GM19324 (cell line): Measurements from ENCODE around the gene EGR1.

Source experiments
- ATAC-seq: cut with Tn5 transposase; IDR thresholded peaks from one replicate; pipeline ENCODE4 v1.9.1; 2021; ENCODE audit warnings: mild to moderate bottlenecking, moderate library complexity; ENCODE audit not compliant: unreplicated experiment, low FRiP score

EGR1 gene

GRCh38 chr5:138452720-138453119 is 12.6 kb upstream of the EGR1 start:
- no peak for ATAC-seq

DNA sequence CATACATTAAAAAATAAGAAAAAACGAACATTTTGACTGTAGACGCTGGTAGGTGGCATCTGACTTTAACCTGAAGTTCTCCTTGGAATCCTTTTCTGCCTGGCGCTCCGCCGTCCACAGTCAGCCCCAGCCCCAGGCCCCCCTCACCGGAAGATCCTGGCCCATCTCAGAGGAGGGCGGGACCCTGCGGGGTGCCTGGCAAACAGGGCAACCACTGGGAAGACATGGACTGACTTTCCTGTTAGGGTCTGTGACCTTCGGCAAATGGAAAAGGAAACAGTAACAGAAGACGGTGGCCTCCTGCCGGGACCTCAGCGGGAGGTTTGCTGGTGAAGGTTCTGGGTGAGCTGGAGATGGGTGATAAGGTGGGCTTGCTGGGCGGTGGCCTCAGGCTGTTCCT is 11.7 kb upstream of the EGR1 start:
- ATAC-seq = no peak

- ATAC-seq = no peak
These were observed 11.2 kb upstream of the EGR1 start for GRCh38 chr5:138454121-138454520.

GRCh38 chr5:138455232-138455930 is 9.9 kb upstream of the EGR1 start:
- ATAC-seq = no peak

DNA sequence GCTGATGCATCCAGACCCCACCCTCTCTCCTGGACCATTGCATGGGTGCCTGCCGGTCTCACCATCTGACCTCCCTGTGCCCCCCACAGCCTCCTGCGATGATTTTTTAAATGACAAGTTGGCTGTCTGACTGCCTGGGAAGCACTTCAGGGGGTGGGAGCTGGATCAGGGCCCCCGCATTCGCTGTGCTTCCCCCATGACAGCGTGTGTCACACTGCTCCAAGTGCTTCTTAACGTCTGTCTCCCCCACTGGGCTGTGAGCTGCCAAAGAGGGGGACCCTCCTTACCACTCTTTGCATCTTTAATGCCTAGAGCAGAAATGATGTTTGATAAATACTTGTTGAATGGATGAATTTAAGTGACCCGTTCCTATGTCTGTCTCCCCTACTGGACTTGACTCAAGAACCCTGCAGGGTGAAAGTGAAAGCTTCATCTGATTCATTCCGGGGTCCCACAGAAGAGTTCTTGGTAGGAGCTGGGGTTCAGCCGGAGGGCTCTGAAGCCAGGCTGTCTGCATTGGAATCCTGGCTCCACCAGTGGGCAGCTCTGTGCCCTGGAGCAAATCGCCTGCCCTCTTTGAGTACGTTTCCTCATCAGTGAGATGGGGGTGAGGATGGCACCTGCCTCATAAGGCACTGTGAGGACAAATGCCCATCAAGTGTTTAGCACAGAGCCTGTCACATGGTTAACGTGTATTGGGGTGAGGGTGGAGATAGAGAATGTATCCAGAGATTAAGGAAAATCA is 7.6 kb upstream of the EGR1 start:
- no peak for ATAC-seq

GRCh38 chr5:138458384-138458783 is 6.9 kb upstream of the EGR1 start:
- ATAC-seq = no peak

GRCh38 chr5:138458856-138459255 is 6.4 kb upstream of the EGR1 start:
- ATAC-seq = no peak

DNA sequence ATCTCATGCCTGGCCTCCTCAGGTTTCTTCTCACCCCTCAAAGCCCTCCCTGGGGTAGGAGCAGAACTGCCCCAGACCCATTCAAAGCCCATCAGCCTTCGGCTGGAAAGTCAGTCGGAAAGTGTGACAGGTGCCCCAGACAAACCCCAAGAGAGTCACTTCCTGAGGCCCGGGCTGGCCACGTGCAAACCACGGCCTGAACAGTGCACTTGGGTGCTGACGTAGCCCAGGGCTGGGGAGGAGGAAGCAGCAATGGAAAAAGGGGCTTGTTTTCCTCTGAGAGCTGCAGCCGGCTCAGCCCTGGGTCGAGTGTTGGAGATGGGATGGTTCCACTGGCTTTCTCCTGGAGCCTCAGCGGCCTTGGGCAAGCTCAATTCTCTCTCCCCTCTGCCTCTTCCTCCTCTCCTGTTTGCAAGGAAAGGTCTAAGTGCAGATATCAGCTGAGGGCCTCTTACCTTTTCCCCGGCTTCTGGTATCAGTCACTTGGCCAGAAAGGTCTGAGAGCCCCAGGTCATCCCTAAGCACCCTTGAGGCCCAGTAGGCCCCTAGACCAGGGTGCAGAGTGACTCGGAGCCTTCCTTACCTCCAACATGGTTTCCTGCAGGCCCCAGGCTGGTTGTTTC is 5.9 kb upstream of the EGR1 start:
- no peak for ATAC-seq

GRCh38 chr5:138460032-138460693 is 5.1 kb upstream of the EGR1 start:
- no peak for ATAC-seq

DNA sequence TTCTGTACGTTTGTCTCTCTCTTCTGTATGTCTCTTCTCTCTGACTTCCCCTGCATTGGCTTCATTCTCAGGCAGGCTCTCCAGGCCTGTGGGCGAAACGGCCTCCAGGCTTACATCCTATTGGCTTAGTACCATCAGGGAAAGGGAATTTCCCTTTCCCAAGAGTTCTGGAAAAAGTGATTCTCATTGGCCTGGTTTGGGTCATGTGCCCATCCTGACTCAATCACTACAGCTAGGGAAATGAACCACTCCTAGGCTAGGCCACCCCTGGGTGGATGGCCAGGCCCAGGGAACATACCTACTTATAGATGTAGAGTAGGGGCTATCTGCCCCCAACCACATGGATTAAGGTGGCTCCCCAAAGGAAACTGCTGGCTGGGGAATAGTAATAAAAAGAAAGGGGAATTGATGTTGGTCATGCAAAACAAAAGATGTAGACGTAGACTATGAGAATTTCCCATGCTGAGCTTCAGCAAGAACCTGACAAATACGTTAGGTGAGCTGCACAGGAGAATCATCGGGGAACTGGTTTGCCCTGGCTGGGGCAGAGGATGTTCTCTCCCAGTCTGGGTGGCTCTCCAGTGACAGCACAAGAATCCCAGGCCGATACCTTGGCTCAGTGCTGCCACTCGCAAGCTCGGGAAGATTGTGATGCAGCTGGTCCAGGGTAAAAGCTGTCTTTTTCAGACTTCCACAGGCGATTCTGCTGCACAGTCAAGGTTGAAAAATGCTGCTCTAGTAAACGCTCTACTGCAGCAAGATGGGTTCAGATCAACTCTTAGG is 3.7 kb upstream of the EGR1 start:
- ATAC-seq = no peak

DNA sequence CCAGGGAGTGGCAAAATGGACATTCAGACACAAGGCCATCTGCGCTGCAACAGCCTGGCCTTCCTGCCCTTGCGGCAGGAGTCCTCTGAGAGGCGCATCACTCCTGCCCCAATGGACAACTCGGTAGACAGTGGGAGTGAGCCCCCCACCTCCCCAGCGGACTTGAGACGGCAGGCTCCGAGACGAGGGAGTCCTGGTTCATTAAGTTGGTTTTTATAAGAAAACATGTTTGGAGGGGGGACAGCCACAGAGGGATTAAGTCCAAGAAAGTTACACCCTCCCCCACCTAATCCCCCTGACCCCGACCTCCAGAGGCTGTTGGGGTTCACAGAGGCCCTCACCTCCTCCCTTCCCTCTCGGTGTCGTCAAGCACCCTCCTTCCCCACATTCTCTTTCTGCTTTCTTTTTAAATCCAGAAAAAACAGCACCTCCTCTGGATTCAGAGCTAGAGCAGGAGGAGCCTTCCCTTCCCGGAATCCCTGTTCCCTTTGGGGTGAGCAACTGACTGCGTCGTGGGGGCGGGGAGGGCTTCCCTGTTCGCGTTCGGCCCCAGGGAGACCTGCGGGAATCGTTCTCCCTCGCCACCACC is 1.8 kb upstream of the EGR1 start:
- ATAC-seq = no peak

DNA sequence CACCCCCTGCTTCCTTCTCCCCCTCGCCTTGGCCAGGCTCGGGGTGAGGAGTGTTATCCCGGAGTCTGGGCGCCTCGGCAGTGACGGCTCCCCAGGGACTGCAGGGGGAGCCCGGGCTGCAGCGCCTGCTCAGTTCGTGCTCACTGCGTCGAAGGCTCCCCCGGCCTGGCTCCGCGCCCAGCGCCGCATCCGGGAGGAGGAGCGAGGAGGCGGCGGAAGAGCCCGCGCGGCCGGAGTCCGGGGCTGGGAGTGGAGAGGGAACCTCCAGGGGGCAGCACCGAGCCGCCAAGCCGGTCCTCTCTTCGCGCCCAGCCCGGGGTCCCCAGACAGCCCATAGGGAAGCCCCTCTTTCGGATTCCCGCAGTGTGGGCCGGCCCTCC is 1.3 kb upstream of the EGR1 start:
- peak; percentile 52 for ATAC-seq

GRCh38 chr5:138464388-138465260 is 655 bp upstream of the EGR1 start:
- peak; percentile 80 for ATAC-seq

- no peak for ATAC-seq
These were observed 1.0 kb downstream of the EGR1 start for GRCh38 chr5:138466125-138466899.

GRCh38 chr5:138466900-138467710 is 1.8 kb downstream of the EGR1 start:
- ATAC-seq = no peak

GRCh38 chr5:138467711-138468132 is 2.4 kb downstream of the EGR1 start:
- no peak for ATAC-seq

GRCh38 chr5:138468133-138468965 is 3.1 kb downstream of the EGR1 start:
- no peak for ATAC-seq
